ENCODE results near the gene EMSY.

Gene EMSY

DNA sequence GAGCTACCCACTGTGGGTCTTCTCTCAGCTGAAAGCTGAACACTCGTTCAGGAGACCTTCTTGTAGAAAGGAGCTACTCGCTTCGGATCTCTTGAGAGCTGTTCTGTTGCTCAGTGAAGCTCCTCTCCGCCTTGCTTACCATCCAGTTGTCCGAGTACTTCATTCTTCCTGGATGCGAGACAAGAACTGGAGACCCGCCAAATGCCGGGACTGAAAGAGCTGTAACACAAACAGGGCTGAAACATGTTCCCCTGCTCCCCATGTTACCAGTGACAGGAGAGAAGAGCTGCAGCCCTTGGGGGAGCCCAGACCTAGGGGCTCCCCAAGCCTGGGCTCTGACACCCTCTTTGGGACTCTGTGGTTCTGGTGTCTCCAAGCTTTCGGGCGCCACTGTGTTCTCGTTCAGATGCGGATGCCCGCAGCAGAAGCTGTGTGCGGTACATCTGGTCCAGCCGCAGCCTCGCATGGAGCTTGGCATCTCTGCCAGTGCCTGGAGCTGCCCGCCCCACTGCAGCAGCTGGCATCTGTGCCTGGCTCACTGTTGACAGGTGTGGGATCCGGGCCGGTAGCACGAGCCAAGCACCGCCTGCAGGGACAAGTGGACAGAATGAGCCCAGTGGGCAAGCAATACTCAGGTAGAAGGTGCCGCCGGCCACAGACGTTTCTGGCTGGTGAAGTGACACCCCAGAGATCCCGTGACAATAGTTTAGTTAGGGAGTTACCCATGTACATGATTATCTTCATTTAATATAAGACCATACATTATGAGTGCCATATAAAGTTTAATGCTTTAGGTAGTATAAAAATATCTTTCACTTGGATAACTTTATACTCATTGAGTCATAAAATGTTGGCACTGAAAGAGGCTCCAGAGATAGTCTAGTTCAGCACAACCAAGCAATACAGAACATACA, 49.1 kb downstream of the EMSY start:
- in situ Hi-C loops (cut with MboI; ENCODE audit: low pct_unique_long_range_greater_than_20kb, low sequenced_read_pairs, unreplicated experiment) = no loop called here
- no peak for DNase-seq (ENCODE audit: low spot score)
- TF ChIP-seq, protein P1, sequence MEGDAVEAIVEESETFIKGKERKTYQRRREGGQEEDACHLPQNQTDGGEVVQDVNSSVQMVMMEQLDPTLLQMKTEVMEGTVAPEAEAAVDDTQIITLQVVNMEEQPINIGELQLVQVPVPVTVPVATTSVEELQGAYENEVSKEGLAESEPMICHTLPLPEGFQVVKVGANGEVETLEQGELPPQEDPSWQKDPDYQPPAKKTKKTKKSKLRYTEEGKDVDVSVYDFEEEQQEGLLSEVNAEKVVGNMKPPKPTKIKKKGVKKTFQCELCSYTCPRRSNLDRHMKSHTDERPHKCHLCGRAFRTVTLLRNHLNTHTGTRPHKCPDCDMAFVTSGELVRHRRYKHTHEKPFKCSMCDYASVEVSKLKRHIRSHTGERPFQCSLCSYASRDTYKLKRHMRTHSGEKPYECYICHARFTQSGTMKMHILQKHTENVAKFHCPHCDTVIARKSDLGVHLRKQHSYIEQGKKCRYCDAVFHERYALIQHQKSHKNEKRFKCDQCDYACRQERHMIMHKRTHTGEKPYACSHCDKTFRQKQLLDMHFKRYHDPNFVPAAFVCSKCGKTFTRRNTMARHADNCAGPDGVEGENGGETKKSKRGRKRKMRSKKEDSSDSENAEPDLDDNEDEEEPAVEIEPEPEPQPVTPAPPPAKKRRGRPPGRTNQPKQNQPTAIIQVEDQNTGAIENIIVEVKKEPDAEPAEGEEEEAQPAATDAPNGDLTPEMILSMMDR (IDR thresholded peaks at IDR 0.05; ENCODE audit: extremely low read depth, insufficient read depth, missing control alignments) = no peak

DNA sequence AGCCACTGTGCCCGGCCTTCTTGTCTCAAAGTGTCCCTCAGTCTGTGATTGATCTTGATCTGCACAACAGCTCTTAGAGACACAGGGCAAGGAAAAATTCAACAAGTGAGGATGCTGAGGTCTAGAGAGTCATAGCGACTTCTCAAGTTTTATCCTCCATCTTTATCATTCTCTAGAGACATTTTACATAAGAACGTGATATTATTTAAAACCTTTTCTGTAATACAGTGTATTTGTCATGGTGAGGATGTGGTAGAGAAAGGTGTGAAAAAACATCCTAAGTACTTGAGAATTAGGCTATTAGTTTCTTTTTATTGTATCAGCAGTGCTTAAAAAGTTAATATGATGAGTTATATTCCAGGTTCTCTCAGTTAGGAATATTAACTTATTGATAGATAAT, 50.2 kb downstream of the EMSY start:
- in situ Hi-C loops (cut with MboI; ENCODE audit: low pct_unique_long_range_greater_than_20kb, low sequenced_read_pairs, unreplicated experiment) = no loop called here
- TF ChIP-seq, protein P1 (IDR thresholded peaks at IDR 0.05; ENCODE audit: extremely low read depth, insufficient read depth, missing control alignments) = no peak
- DNase-seq (ENCODE audit: low spot score) = no peak

DNA sequence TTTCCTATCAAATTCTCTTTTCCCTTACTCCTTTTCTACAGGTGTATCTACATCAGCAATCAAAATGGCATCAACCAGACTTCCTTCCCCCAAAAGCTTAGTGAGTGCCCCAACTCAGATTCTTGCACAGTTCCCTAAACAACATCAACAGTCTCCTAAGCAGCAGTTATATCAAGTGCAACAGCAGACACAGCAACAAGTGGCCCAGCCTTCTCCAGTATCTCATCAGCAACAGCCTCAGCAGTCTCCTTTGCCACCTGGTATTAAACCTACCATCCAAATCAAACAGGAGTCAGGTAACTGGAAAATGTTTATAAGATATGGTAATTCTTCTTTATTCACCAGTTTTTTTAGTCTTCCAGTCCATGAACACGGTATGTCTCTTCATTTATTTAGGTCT, 51.4 kb downstream of the EMSY start:
- DNase-seq (ENCODE audit: low spot score) = no peak
- in situ Hi-C loops (cut with MboI; ENCODE audit: low pct_unique_long_range_greater_than_20kb, low sequenced_read_pairs, unreplicated experiment) = no loop called here
- TF ChIP-seq, protein P1 (IDR thresholded peaks at IDR 0.05; ENCODE audit: extremely low read depth, insufficient read depth, missing control alignments) = no peak

DNA sequence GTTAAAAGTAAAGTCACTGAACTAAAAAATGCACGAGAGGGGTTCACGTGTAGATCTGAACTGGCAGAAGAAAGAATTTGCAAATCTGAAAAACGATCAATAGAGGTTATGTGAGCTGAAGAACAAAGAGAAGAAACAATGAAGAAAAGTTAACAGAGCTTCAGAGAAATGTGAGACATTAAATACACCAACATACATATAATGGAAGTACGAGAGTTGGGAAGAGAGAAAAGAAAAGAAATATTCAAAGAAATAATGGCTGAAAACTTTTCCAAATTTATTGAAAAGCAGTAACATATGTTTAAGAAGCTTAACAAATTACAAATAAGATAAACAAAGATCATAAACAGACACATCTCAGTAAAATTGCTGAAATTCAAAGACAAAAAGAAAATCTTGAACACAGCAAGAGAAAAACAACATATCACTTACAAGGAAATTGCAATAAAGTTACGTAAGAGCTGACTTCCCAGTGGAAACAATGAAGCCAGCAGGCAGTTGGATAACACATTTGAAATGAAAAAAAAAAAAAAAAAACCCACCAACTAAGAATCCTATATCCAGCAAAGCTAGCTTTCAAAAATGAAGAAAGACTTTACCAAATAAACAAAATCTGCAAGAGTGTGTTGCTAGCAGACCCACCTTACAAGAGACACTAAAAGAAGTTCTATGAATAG, 56.8 kb downstream of the EMSY start:
- TF ChIP-seq, protein P1 (IDR thresholded peaks at IDR 0.05; ENCODE audit: extremely low read depth, insufficient read depth, missing control alignments) = no peak
- DNase-seq (ENCODE audit: low spot score) = no peak
- in situ Hi-C loops (cut with MboI; ENCODE audit: low pct_unique_long_range_greater_than_20kb, low sequenced_read_pairs, unreplicated experiment) = no loop called here

DNA sequence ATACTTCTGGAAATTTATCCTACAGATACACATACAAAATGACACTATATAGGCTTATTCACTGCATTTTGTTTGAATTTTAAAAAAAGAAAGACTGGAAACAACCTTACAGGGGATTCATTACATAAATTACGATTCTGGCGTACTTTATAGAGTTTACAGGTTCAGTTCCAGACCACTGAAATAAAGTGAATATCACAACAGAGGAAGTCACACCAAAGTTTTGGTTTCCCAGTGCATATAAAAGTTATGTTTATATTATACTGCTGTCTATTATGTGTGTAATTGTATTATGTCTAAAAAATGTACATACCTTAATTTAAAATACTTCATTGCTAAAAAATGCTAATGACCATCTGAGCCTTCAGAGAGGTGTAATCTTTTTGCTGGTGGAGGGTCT, 62.0 kb downstream of the EMSY start:
- TF ChIP-seq, protein P1 (IDR thresholded peaks at IDR 0.05; ENCODE audit: extremely low read depth, insufficient read depth, missing control alignments) = no peak
- in situ Hi-C loops (cut with MboI; ENCODE audit: low pct_unique_long_range_greater_than_20kb, low sequenced_read_pairs, unreplicated experiment) = no loop called here
- DNase-seq (ENCODE audit: low spot score) = no peak

DNA sequence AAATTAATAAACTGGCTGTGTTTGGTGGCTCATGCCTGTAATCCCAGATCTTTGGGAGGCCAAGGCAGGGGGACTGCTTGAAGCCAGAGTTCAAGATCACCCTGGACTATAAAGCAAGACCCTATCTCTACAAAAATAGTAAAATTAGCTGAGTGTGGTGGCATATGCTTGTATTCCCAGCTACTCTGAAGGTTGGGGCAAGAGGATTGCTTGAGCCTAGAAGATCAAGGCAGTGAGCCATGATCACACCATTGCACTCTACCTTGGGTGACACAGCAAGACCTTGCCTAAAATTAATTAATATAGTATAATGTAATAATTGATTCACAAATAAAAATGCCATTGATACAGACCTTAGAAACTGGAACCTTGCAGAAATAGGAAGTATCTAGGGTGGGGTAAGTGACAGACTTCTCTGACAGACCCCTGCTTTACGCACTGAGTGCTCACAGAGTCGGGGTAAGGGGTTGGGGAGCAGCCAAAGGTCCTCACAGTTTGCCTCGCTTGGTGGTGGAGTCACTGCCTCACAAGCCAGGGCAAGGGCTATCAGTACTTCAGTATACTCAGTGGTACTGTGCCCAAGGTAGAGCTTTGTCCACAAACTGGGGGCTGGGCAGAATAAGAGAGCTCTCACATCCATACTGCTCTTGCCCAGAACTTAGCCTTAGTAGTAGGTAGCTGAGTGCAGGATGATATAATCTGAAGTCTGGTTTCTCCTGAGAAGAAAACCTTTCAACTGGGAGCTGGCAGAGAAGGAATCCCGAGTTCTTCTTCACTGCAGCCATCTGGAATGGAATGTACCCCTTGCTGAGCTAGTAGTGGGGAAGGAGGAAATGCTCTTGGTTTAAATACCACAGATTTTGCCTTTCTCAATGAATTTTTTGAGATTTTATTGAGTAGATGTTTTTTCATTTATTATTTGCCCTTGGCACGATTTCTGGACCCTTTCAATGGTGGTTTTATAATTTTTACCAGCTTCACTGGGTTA, 65.5 kb downstream of the EMSY start:
- TF ChIP-seq, protein P1 (IDR thresholded peaks at IDR 0.05; ENCODE audit: extremely low read depth, insufficient read depth, missing control alignments) = no peak
- DNase-seq (ENCODE audit: low spot score) = no peak
- in situ Hi-C loops (cut with MboI; ENCODE audit: low pct_unique_long_range_greater_than_20kb, low sequenced_read_pairs, unreplicated experiment) = no loop called here
